Fibroblast of skin of right quadriceps (primary cell): ENCODE results near the gene NCSTN.

Experiments
- DNase-seq: peaks from one replicate; pipeline ENCODE4 v3.0.0-alpha.2; 2013

Gene NCSTN

GRCh38 chr1:160342953-160343869 lies at the start of gene NCSTN, which contains the start of gene COPA:
Gene NCSTN, plus strand, starts transcription at chr1:160343383. Its CDS starts 14 bp downstream, at chr1:160343397.
Gene COPA, minus strand, starts transcription at chr1:160343250. Its CDS starts 80 bp downstream, at chr1:160343170.
- DNase-seq, result peak; percentile 96

GRCh38 chr1:160296036-160296435 lies 47.1 kb upstream of the NCSTN start:
- no peak for DNase-seq

GRCh38 chr1:160300173-160300572 lies 43.0 kb upstream of the NCSTN start:
- DNase-seq, result no peak

GRCh38 chr1:160307118-160307791 lies 35.9 kb upstream of the NCSTN start:
- no peak for DNase-seq

GRCh38 chr1:160308451-160309184 lies 34.6 kb upstream of the NCSTN start:
- no peak for DNase-seq

- DNase-seq, result no peak
Observed at GRCh38 chr1:160309185-160309557, 34.0 kb upstream of the NCSTN start.

GRCh38 chr1:160309571-160309970 lies 33.6 kb upstream of the NCSTN start:
- no peak for DNase-seq

GRCh38 chr1:160315359-160315758 lies 27.8 kb upstream of the NCSTN start:
- DNase-seq, result no peak

GRCh38 chr1:160322831-160323230 lies 20.4 kb upstream of the NCSTN start:
- DNase-seq, result no peak

GRCh38 chr1:160325252-160325651 lies 17.9 kb upstream of the NCSTN start:
- no peak for DNase-seq

GRCh38 chr1:160326418-160326817 lies 16.8 kb upstream of the NCSTN start:
- DNase-seq, result no peak

GRCh38 chr1:160328184-160328583 lies 15.0 kb upstream of the NCSTN start:
- DNase-seq, result no peak

GRCh38 chr1:160330119-160330518 lies 13.1 kb upstream of the NCSTN start:
- no peak for DNase-seq

- DNase-seq, result no peak
Observed at GRCh38 chr1:160332516-160332915, 10.7 kb upstream of the NCSTN start.

- no peak for DNase-seq
Observed at GRCh38 chr1:160338580-160338979, 4.6 kb upstream of the NCSTN start.

GRCh38 chr1:160340146-160340545 lies 3.0 kb upstream of the NCSTN start:
- no peak for DNase-seq

- DNase-seq, result no peak
Observed at GRCh38 chr1:160340866-160341265, 2.3 kb upstream of the NCSTN start.

GRCh38 chr1:160342526-160342925 lies 657 bp upstream of the NCSTN start:
- peak; percentile 9 for DNase-seq

GRCh38 chr1:160344241-160344640 lies 1.1 kb downstream of the NCSTN start:
- DNase-seq, result no peak

GRCh38 chr1:160344936-160345335 lies 1.8 kb downstream of the NCSTN start:
- DNase-seq, result no peak

GRCh38 chr1:160346463-160346862 lies 3.3 kb downstream of the NCSTN start:
- no peak for DNase-seq

- no peak for DNase-seq
Observed at GRCh38 chr1:160346958-160347357, 3.8 kb downstream of the NCSTN start.

GRCh38 chr1:160351629-160352028 lies 8.4 kb downstream of the NCSTN start:
- no peak for DNase-seq
